Dendritic cell treated with granulocyte-macrophage colony-stimulating factor and Interleukin-4, amounts not matched to agents 40 ng/mL and 50 ng/mL, for 4 days (primary cell): ENCODE results near the gene RHOV.

Source experiments
- H3K27ac Mint-ChIP-seq: one replicate; pipeline ENCODE4 v1.8.0; 2022; ENCODE audit warnings: mild to moderate bottlenecking, mixed read lengths
- H3K27me3 Mint-ChIP-seq: one replicate; pipeline ENCODE4 v1.8.0; 2022; ENCODE audit warnings: mild to moderate bottlenecking, mixed read lengths
- H3K36me3 Mint-ChIP-seq: one replicate; pipeline ENCODE4 v1.8.0; 2022; ENCODE audit warnings: low read depth, mixed read lengths
- H3K4me1 Mint-ChIP-seq: one replicate; pipeline ENCODE4 v1.8.0; 2022; ENCODE audit warnings: low read depth, mixed read lengths
- H3K4me3 Mint-ChIP-seq: one replicate; pipeline ENCODE4 v1.8.0; 2022; ENCODE audit warnings: mild to moderate bottlenecking, moderate library complexity, mixed read lengths
- H3K9me3 Mint-ChIP-seq: one replicate; pipeline ENCODE4 v1.8.0; 2022; ENCODE audit warnings: mixed read lengths
- intact Hi-C: fragments of 100-400 bp; cut with micrococcal nuclease; formaldehyde crosslinking; loops from one replicate; pipeline ENCODE4 v1.15.0; 2022

RHOV gene

GRCh38 chr15:40841741-40842140 is 32.3 kb downstream of the RHOV start:
- Mint-ChIP-seq H3K9me3 (no peaks in the 10 kb centered on the region), H3K27ac (no peak overlapping the region), H3K4me1 (peaks cover 27% of the 10 kb centered on the region), H3K4me3 (no peak overlapping the region), H3K27me3 (peaks cover 13% of the 10 kb centered on the region), H3K36me3 (peaks cover 11% of the 10 kb centered on the region)
- intact Hi-C loops = loop anchor here (5.0 kb wide), 1 partner anchor 34 kb away; the partner anchor contains the start of genes DNAJC17 and ZFYVE19

- no peaks in the 10 kb centered on the region for H3K9me3 Mint-ChIP-seq
- H3K4me1 Mint-ChIP-seq = peaks cover 5% of the 10 kb centered on the region
- H3K27me3 Mint-ChIP-seq = peaks cover 13% of the 10 kb centered on the region
- H3K4me3 Mint-ChIP-seq = no peak overlapping the region
- H3K27ac Mint-ChIP-seq = no peak overlapping the region
- no peaks in the 10 kb centered on the region for H3K36me3 Mint-ChIP-seq
- intact Hi-C loops = no loop called here
Observed at GRCh38 chr15:40838756-40839155, 35.3 kb downstream of the RHOV start.

GRCh38 chr15:40836020-40836419 is 38.0 kb downstream of the RHOV start:
- H3K4me3 Mint-ChIP-seq = no peak overlapping the region
- no peaks in the 10 kb centered on the region for H3K4me1 Mint-ChIP-seq
- intact Hi-C loops = no loop called here
- no peaks in the 10 kb centered on the region for H3K36me3 Mint-ChIP-seq
- no peak overlapping the region for H3K27ac Mint-ChIP-seq
- H3K9me3 Mint-ChIP-seq = no peaks in the 10 kb centered on the region
- no peaks in the 10 kb centered on the region for H3K27me3 Mint-ChIP-seq

GRCh38 chr15:40832903-40833302 is 41.1 kb downstream of the RHOV start:
- intact Hi-C loops = no loop called here
- H3K27me3 Mint-ChIP-seq = peaks cover 5% of the 10 kb centered on the region
- no peaks in the 10 kb centered on the region for H3K4me1 Mint-ChIP-seq
- H3K27ac Mint-ChIP-seq = no peak overlapping the region
- H3K36me3 Mint-ChIP-seq = no peaks in the 10 kb centered on the region
- H3K4me3 Mint-ChIP-seq = no peak overlapping the region
- H3K9me3 Mint-ChIP-seq = no peaks in the 10 kb centered on the region

GRCh38 chr15:40831861-40832260 is 42.2 kb downstream of the RHOV start:
- intact Hi-C loops = no loop called here
- Mint-ChIP-seq H3K4me1 (no peaks in the 10 kb centered on the region), H3K27ac (no peak overlapping the region)

GRCh38 chr15:40830884-40831283 is 43.1 kb downstream of the RHOV start:
- no peak overlapping the region for H3K27ac Mint-ChIP-seq
- intact Hi-C loops = no loop called here

More at GRCh38 chr15:40831861-40832260, 42.2 kb downstream of the RHOV start:
- Mint-ChIP-seq H3K9me3 (no peaks in the 10 kb centered on the region), H3K4me3 (no peak overlapping the region), H3K27me3 (peaks cover 8% of the 10 kb centered on the region), H3K36me3 (no peaks in the 10 kb centered on the region)

GRCh38 chr15:40829115-40829514 is 44.9 kb downstream of the RHOV start:
- Mint-ChIP-seq H3K4me3 (no peak overlapping the region), H3K36me3 (no peaks in the 10 kb centered on the region), H3K4me1 (no peaks in the 10 kb centered on the region), H3K27ac (no peak overlapping the region), H3K9me3 (no peaks in the 10 kb centered on the region), H3K27me3 (peaks cover 11% of the 10 kb centered on the region)
- intact Hi-C loops = no loop called here

More at GRCh38 chr15:40830884-40831283, 43.1 kb downstream of the RHOV start:
- no peaks in the 10 kb centered on the region for H3K9me3 Mint-ChIP-seq
- no peaks in the 10 kb centered on the region for H3K36me3 Mint-ChIP-seq
- H3K27me3 Mint-ChIP-seq = peaks cover 8% of the 10 kb centered on the region
- H3K4me3 Mint-ChIP-seq = no peak overlapping the region
- H3K4me1 Mint-ChIP-seq = no peaks in the 10 kb centered on the region

GRCh38 chr15:40828447-40829036 is 45.5 kb downstream of the RHOV start, which contains the start of gene PPP1R14D:
PPP1R14D (minus strand) TSS chr15:40828708; CDS start chr15:40828641, 67 bp downstream.
- Mint-ChIP-seq H3K27ac (no peak within 1 kb of the TSS), H3K36me3 (no peaks in the 10 kb centered on the region), H3K9me3 (no peaks in the 10 kb centered on the region), H3K27me3 (peaks cover 11% of the 10 kb centered on the region), H3K4me1 (no peaks in the 10 kb centered on the region), H3K4me3 (no peak within 1 kb of the TSS)
- intact Hi-C loops = no loop called here

GRCh38 chr15:40826423-40827075 is 47.5 kb downstream of the RHOV start:
- intact Hi-C loops = no loop called here
- no peak overlapping the region for H3K27ac Mint-ChIP-seq
- H3K4me3 Mint-ChIP-seq = no peak overlapping the region
- H3K4me1 Mint-ChIP-seq = no peaks in the 10 kb centered on the region
- peaks cover 11% of the 10 kb centered on the region for H3K27me3 Mint-ChIP-seq
- H3K9me3 Mint-ChIP-seq = no peaks in the 10 kb centered on the region
- H3K36me3 Mint-ChIP-seq = no peaks in the 10 kb centered on the region

GRCh38 chr15:40825661-40826422 is 48.2 kb downstream of the RHOV start:
- H3K27ac Mint-ChIP-seq = no peak overlapping the region
- H3K9me3 Mint-ChIP-seq = no peaks in the 10 kb centered on the region
- H3K27me3 Mint-ChIP-seq = peaks cover 11% of the 10 kb centered on the region
- H3K4me1 Mint-ChIP-seq = no peaks in the 10 kb centered on the region
- no peak overlapping the region for H3K4me3 Mint-ChIP-seq
- intact Hi-C loops = no loop called here
- H3K36me3 Mint-ChIP-seq = no peaks in the 10 kb centered on the region

GRCh38 chr15:40823572-40824343 is 50.3 kb downstream of the RHOV start:
- H3K27ac Mint-ChIP-seq = no peak overlapping the region
- H3K4me3 Mint-ChIP-seq = no peak overlapping the region
- no peaks in the 10 kb centered on the region for H3K4me1 Mint-ChIP-seq
- H3K36me3 Mint-ChIP-seq = no peaks in the 10 kb centered on the region
- no peaks in the 10 kb centered on the region for H3K9me3 Mint-ChIP-seq
- peaks cover 11% of the 10 kb centered on the region for H3K27me3 Mint-ChIP-seq
- intact Hi-C loops = no loop called here
